NCI-H226 (cell line): ENCODE measurements around the gene NPY.
"Not testable (repeated sequence)": the region's sequence is repeated elsewhere in the genome, so short reads cannot be mapped to it uniquely, and the experiment has no call there.

Experiments
- DNase-seq: peaks from one replicate; pipeline ENCODE4 v3.0.0-alpha.2; 2015

NPY gene

GRCh38 chr7:24283897-24284698, at the start of gene NPY:
Gene NPY, plus strand, starts transcription at chr7:24284190. Its CDS starts 1,051 bp downstream, at chr7:24285241.
- no peak for DNase-seq

DNA sequence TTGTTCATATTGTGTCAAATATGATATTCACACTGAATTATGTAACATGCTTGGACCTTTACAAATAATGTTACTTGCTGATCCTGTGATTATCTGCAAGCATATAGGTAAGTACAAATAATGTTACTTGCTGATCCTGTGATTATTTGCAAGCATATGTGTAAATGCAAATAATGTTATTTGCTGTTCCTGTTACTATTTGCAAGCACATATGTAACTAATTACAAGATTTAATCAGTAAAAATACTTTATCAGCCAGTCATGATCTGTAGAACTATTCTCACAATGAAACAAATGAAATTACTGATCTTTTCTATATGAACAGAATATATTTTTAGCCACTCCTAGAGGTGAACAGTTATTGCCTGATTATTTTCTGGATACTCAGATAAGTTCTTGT, 44.7 kb upstream of the NPY start:
- DNase-seq = no peak

DNA sequence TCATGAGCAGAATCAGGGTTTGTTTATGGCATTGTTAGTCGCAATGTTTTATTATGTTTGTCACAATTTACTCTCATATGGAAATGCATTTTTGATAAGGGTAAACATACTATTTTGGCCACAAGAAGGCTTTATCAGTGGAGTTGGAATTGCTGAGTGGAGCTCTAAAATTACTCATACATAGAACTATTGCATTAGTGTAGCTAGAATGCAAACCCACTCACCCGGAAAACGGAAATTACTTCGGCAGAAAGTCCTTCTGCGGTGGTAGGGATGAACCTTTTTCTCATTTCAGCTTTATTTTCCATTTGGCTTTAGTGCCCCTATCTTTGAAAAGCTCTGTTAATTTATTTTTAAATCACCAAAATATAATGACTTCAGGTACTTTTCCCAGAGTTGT, 42.8 kb upstream of the NPY start:
- peak; percentile 40 for DNase-seq

DNA sequence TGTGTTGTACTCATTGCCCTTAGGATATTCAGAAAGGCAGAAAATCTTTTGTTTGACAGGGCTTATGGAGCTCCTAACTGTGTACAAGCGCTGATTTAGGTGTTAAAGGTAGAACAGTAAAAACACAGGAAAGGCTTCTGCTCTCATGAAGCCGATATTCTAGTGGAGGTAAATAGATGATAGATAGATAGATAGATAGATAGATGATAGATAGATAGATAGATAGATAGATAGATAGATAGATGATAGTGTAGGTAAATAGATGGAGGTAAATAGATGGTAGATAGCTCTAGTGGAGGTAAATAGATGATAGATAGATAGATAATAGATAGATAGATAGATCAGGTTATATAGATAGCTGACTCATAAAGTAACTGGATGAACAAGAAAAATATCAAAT, 39.4 kb upstream of the NPY start:
- no peak for DNase-seq

DNA sequence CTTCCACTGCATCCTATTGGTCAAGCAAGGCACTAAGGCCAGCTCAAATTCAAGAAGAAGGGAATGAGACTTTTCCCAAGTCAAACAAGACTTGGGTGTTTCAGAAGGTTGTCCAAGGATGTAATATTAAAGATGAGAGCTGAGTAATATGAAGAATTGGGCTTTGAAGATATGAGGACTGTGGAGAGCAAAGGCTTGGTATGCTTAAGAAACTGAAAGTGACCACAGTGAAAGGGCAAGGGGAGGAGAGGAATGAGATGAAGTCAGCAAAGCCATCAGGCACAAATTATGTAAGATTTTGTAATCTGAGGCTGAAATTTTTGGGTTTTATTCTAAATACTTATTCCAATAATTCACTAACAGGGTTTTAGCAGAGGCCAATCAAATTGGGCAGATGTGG, 38.6 kb upstream of the NPY start:
- no peak for DNase-seq

- no peak for DNase-seq
These were observed 34.7 kb upstream of the NPY start for GRCh38 chr7:24249266-24249665.

DNA sequence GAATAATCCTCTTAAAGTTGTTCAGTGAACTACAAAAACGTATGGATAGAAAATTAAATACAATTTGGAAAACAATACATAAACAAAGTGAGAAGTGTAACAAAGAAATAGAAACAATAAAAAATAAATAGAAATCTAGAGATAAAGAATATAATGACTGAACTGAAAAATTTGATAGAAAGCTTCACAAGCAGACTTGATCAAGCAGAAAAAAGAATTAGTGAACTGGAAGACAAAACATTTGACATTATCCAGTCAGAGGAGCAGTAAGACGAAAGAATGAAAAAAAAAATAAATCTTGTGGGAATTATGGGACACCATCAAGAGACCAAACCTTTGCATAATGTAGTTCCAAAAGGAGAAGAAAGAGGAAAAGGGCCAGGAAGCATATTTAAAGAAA, 32.4 kb upstream of the NPY start:
- no peak for DNase-seq

DNA sequence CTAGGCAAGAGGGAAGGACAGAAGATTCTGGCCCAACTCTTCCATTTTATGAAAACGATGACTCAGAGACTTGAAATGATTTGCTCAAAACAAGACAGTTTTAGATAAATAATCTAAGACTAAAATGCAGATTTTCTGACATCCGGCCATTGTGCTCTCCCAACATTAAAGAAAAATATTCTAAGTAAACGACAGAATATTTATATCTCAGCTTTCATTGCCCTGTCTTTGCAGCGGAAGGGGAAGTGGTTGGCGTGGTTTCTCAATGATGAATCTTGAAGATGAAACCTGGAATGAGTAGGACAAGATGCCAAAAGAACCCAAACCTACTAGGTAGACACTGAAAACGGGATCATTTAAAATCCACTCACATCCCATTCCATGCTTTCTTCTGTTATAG, 28.9 kb upstream of the NPY start:
- no peak for DNase-seq

GRCh38 chr7:24258324-24258723, 25.7 kb upstream of the NPY start:
- not testable (repeated sequence) for DNase-seq

DNA sequence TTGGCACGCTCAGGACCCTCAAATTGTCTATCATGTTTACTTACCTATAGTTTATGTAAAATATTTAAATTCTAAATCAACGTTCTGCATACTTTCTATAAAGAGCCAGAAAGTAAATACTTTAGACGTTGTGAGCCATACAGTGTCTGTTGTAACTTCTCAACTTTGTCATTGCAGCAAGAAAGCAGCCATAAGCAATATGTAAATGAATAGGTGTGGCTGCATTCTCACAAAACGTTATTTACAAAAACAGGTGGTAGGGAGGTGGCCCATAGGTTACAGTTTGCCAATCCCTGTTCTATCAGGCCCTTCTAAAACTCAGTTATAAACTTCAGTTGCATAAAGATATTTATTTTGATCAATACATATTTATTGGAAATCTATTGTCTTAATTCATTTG, 12.1 kb upstream of the NPY start:
- no peak for DNase-seq

GRCh38 chr7:24279512-24279911, 4.5 kb upstream of the NPY start:
- peak; percentile 17 for DNase-seq

GRCh38 chr7:24283554-24283896, 465 bp upstream of the NPY start:
- DNase-seq = no peak

DNA sequence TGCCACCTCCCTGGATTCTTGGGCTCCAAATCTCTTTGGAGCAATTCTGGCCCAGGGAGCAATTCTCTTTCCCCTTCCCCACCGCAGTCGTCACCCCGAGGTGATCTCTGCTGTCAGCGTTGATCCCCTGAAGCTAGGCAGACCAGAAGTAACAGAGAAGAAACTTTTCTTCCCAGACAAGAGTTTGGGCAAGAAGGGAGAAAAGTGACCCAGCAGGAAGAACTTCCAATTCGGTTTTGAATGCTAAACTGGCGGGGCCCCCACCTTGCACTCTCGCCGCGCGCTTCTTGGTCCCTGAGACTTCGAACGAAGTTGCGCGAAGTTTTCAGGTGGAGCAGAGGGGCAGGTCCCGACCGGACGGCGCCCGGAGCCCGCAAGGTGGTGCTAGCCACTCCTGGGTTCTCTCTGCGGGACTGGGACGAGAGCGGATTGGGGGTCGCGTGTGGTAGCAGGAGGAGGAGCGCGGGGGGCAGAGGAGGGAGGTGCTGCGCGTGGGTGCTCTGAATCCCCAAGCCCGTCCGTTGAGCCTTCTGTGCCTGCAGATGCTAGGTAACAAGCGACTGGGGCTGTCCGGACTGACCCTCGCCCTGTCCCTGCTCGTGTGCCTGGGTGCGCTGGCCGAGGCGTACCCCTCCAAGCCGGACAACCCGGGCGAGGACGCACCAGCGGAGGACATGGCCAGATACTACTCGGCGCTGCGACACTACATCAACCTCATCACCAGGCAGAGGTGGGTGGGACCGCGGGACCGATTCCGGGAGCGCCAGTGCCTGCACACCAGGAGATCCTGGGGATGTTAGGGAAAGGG, 913 bp downstream of the NPY start:
- no peak for DNase-seq

GRCh38 chr7:24290004-24290641, 6.1 kb downstream of the NPY start:
- DNase-seq = peak; percentile 71

DNA sequence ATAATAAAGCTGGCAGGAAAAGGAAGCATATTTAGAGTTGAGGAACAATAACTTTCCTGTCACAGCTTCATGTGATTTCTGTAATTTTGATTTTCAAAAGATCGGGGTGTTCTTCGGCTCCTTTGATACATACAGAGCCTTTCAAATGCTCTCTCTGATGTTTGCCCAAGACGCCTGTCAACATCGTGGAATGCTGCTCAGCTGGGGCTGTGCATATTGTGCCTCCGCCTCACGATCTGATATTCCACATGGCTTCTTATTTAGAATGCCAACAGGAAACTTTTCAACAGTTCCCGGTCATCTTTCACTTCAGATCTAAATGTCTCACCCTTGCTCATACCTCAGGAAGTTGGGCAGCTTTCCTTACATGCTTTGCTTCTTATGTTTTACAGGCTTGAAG, 7.3 kb downstream of the NPY start:
- DNase-seq = no peak

GRCh38 chr7:24297362-24297761, 13.4 kb downstream of the NPY start:
- DNase-seq = no peak

DNA sequence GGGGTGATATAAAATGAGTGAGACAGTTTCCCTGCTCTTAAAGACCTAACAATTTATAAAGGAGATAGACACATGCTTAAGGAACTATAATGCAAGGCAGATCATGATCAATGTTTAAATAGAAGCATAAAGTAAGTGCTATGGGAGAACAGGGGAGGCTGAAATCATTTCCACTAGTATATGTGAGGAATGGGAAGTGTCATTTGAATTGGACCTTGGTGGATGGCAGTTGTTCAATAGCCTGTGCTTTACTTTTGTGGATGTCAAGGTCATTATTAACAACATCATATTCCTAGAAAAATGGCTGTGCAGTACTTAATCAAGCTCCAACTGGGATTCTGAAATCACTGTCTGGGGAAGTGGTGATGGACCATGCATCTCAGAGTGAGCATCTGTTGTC, 14.7 kb downstream of the NPY start:
- DNase-seq = no peak

GRCh38 chr7:24299192-24299591, 15.2 kb downstream of the NPY start:
- no peak for DNase-seq

DNA sequence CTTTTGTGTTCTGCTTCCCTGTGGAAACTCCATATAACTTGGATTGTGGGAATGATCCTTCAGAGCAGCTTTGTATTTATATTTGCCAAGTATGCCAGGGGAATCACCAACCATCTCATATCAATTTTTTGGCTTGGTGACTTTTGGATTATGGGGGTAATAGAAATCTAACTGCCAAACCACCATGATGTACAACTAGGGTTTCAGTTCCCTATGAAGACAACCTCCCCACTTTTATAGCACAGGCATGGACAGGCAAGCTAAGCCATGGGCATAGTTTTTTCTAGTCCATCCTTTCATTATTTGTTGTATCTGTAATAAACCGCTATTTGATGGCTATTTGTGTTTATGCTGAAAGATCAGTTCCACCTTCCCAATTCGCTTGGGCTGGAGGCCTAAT, 17.7 kb downstream of the NPY start:
- no peak for DNase-seq

DNA sequence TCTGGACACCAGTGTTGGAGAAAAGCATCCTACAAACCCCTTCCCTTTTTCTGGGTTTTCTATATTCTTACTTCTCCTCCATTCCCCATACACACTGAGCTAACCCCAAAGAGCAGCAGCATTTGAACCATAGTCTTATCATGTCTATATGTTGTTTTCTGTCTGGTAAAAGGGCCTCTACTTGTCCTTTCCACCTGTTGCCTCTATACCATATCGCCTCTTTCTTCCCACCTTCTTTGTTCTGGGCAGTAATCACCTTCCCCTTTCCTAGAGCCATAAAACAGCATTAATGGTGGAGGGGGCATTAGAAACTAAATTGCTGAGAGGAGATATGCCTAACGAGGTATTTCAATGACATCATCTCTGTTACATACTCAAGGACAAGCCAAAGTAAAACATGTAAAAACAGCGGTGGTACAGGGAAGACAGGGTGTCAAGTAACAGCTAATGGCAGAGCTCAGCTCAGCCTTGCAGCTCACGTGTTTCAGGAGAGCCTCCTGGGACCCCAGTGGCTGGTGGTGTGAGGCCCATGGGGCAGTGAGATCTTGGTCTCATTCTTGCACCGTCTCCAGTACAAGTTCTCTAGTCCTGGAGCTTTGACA, 20.6 kb downstream of the NPY start:
- DNase-seq = no peak

DNA sequence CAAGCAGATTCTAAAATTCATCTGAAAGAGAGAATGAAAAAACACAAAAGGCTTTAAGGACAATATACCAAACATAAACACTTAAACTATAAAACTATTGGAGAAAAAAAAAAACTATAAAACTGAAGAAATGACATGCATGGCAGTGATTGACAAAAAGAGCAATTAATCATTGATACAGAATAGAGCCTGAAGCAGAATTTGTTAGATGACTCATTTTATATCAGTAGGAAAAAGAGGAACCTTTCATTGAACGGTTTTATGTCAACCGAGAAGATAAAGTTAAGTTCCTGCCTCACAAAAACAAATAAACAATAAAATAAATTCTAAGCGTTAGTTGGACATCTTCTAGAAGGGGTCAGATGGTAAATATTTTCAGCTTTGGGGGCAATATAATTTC, 23.3 kb downstream of the NPY start:
- no peak for DNase-seq

DNA sequence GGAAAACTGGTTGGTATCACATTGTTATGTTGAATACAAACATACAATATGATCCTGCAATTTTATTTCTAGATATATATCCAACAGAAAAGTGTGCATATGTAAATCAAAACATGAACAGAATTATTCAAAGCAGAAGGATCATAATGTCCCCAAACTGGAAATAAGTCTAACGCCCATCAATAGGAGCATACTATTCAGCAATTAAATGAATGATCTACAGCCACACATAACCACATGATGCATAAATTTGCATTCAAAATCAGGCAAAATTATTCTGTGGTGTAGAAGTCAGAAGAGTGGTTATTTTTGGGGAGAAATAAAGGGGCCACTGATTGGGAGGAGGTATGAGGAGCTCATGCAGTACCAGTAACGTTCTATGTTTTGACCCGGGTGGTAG, 28.6 kb downstream of the NPY start:
- no peak for DNase-seq

DNA sequence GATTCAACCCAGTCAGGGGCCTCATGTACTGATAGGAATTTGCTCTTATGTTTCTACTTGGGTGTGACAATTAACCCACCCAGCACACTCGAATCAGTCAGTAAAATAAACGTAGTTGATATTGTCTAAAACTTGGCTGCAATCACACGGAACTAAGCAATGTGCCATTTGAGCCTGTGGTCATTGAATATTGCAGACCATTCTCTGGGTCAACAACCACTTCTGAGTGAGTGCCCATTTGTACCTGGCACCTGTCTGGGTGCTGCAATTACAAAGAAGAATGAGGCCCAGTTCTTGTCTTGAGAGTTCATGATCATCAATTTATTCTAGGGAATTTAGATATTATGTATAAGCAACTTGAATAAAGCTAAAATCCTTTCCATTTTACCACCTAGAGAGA, 29.8 kb downstream of the NPY start:
- no peak for DNase-seq

GRCh38 chr7:24316340-24316739, 32.4 kb downstream of the NPY start:
- DNase-seq = no peak
